LNCAP (cell line): Measurements from ENCODE around the gene IMPA2.

ENCODE experiments used
- CTCF ChIP-seq: fragments of 450-650 bp; IDR thresholded peaks from 2 replicates; pipeline ENCODE4 v1.5.1; 2017; ENCODE audit warnings: mild to moderate bottlenecking

The IMPA2 gene

GRCh38 chr18:11956371-11957308 is 24.7 kb upstream of the IMPA2 start:
- TF ChIP-seq CTCF: no peak

GRCh38 chr18:11957636-11958035 is 23.7 kb upstream of the IMPA2 start:
- no peak for TF ChIP-seq CTCF

GRCh38 chr18:11960743-11961380 is 20.4 kb upstream of the IMPA2 start:
- TF ChIP-seq CTCF: no peak

- TF ChIP-seq CTCF: no peak
Observed at GRCh38 chr18:11962597-11962996, 18.7 kb upstream of the IMPA2 start.

- TF ChIP-seq CTCF: no peak
Observed at GRCh38 chr18:11963991-11964484, 17.3 kb upstream of the IMPA2 start.

GRCh38 chr18:11969904-11970835 is 11.1 kb upstream of the IMPA2 start:
- no peak for TF ChIP-seq CTCF
